ENCODE data around the gene FBXO24.
"Not testable (repeated sequence)": the region's sequence is repeated elsewhere in the genome, so short reads cannot be mapped to it uniquely, and the experiment has no call there.

FBXO24 gene, protein sequence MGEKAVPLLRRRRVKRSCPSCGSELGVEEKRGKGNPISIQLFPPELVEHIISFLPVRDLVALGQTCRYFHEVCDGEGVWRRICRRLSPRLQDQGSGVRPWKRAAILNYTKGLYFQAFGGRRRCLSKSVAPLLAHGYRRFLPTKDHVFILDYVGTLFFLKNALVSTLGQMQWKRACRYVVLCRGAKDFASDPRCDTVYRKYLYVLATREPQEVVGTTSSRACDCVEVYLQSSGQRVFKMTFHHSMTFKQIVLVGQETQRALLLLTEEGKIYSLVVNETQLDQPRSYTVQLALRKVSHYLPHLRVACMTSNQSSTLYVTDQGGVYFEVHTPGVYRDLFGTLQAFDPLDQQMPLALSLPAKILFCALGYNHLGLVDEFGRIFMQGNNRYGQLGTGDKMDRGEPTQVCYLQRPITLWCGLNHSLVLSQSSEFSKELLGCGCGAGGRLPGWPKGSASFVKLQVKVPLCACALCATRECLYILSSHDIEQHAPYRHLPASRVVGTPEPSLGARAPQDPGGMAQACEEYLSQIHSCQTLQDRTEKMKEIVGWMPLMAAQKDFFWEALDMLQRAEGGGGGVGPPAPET

DNA sequence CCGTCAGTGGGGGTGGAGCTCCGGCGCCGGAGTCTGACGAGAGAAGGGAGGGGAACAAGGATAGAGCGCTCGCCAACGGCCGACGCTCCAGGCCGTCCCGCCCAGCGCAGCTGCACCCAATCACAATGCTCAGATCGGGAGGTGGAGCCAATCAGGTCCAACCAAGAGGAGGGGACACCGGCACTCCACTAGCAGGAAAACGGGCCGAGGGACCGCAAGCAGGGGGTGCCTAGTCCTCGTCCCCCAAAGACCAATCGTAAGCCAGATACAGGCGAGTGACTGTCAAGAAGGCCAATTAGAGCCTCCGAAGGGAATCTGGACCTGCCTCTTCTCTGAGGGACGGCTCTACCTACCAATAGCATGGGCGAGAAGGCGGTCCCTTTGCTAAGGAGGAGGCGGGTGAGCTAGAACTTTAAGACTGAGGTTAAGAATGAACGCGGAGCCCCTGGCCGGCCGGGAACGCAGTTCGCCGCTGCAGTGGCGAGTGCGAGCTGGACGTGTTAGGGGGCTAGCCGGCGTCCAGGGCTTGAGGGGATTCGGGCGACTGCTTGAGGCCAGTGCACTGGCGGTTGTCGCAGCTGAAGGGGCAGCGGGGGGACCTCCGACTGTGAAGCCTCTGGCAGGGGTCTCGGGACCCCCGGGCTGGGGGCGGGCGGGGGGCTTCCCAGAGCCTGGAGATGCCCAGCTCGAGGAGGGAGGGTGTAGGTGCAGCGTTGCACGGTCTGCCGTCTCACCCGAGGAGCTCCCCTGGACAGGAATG, at the start of gene FBXO24:
FBXO24 (plus strand) TSS at position 63 of the 760 bp plus-strand sequence; CDS start at position 361, 298 bp downstream.
- DNase-seq: peak; percentile 100

- DNase-seq: not testable (repeated sequence)
Measured at GRCh38 chr7:100536695-100537094, 49.4 kb upstream of the FBXO24 start.

DNA sequence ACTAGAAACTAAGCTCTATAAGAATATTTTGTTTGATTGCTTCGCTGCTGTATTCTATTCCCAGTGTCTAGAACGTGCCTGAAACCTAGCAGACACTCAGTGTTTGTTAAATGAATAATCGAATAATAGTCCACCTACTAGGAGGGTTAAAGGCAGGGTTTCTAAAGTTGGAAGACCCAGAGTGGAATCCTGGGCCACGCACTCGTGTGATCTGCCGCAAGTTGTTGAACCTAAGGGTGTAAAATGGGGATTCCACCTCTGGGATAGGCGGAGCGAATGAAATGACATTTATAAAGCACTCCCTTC, 47.8 kb upstream of the FBXO24 start:
- DNase-seq: no peak

DNA sequence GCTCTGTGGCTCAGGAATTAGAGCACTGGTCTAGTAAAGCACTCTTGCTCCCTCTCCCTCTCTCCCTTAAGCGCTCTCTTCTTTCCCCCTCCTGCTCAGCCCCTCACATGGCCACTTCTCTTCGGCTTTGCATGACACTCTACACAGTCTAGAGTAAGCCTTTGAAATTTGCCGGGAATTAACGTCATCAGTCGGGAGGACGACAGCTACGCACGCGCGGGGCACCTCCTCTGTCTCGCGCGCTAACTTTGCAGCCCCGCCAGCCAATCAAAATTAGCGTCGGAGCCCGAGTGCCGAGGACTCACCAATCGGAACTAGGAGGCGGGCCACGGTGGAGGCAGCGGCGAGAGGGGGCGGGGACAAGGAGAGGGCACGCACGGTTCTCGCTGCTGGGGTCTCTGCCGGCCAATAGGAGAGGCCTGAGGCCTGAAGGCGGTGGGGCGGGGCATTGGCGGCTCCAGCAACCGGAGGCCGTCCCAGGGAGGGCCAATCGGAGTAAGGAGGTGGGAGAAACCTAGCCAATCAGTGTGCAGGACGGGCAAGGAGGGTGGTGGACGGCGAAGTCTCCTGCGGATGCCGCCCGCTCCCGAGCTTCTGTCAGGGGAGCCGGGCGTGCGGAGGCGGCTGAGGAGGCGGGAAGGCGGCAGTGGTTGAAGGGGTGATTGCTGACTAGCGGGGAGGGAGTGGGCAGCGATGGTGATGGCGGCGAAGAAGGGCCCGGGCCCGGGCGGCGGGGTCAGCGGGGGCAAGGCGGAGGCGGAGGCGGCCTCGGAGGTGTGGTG, 47.3 kb upstream of the FBXO24 start, which contains the start of gene AGFG2:
AGFG2 (plus strand) TSS at position 550 of the 782 bp plus-strand sequence; CDS start at position 694, 144 bp downstream.
- peak; percentile 99 for DNase-seq

GRCh38 chr7:100539436-100540006, 46.6 kb upstream of the FBXO24 start:
- no peak for DNase-seq

- DNase-seq: no peak
Measured at GRCh38 chr7:100540073-100540723, 45.9 kb upstream of the FBXO24 start.

GRCh38 chr7:100541309-100541708, 44.8 kb upstream of the FBXO24 start:
- not testable (repeated sequence) for DNase-seq

- no peak for DNase-seq
Measured at GRCh38 chr7:100543586-100543985, 42.5 kb upstream of the FBXO24 start.

DNA sequence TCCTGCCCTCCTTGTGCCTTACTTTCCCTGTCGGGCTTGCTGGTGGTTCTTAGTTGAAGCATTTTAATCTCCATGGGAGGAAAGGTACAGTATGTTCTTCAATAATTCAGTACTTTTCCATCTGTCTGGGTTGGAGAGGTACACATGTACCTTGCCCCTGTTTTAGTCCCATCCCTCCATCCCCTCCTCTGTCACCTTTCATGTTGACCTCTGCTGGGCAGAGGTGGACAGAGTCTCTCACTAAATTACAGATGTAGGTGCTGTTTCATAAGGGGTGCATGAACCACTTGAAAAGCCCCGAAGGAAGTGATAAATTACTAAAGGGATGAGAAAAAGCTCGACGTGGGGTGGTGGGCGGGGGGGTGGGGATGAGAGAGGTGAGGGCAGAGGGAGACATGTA, 41.7 kb upstream of the FBXO24 start:
- no peak for DNase-seq

- DNase-seq: no peak
Measured at GRCh38 chr7:100544967-100545359, 41.2 kb upstream of the FBXO24 start.

GRCh38 chr7:100545360-100546128, 40.6 kb upstream of the FBXO24 start:
- no peak for DNase-seq

- no peak for DNase-seq
Measured at GRCh38 chr7:100546129-100546925, 39.8 kb upstream of the FBXO24 start.

GRCh38 chr7:100546926-100547800, 39.0 kb upstream of the FBXO24 start:
- DNase-seq: no peak

DNA sequence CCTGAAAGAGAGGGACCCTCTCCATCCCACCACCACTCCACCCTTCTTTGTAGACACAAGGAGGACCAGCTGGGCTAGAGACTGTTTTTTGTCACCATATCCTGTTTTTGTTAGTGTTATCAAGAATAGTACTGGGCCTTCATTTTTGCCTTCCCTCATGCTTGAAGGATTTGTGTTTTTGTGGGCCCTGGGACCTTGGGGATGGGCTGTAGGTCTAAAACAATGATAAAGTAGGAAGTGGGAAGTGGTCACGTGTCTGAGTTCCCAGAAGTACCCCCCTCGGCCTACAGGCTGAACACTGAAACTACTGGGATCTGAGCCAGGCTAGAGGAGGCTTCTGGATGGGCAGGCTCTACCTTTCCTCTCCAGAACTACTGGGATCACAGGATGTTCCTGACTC, 38.3 kb upstream of the FBXO24 start:
- no peak for DNase-seq

- DNase-seq: not testable (repeated sequence)
Measured at GRCh38 chr7:100548446-100548845, 37.7 kb upstream of the FBXO24 start.

GRCh38 chr7:100552532-100552931, 33.6 kb upstream of the FBXO24 start:
- no peak for DNase-seq

DNA sequence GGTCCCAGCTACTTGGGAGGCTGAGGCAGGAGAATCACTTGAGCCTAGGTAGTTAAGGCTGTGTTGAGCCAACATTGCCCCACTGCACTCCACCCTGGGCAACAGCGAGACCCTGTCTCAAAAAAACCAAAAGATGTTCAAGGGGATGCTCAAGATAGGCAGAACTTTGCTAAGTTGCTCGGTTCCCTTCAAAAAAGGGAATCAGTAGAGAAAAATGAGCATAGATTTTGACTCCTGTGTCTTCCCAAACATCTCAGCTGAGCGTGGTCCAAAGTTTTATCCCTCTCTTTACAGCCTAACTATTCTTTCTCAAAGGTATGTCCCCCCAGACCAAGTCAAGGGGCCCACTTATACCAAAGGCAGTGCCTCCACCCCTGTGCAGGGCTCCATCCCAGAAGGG, 33.1 kb upstream of the FBXO24 start:
- DNase-seq: no peak

GRCh38 chr7:100555701-100556100, 30.4 kb upstream of the FBXO24 start:
- DNase-seq: no peak

DNA sequence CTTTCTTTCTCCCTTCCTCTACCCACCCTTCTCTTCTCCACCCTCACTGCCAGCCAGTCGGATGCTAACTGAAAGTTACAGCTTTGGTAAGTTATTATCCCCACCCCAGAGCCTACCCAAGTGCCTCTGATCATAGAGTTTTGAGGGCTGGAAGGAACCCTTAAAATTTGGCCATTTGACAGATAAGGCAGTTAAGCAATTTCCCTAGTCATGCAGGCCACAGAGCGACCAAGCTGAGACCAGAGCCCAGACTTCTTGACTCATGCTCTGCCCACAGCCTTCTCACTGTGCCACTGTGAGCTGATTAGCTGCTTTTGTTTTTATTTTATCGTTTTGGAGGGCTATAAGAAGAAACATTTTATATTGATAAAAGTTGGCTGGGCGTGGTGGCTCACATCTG, 29.6 kb upstream of the FBXO24 start:
- DNase-seq: no peak

Data from NCI-H2171 (cell line).